HepG2 (cell line): ENCODE measurements around the gene ASB3. TPM values are rescaled to one million over a fixed set of nuclear protein-coding genes. Genes with fewer than 3 reads are reported as not detected.

Experiments used
- ATF1 ChIP-seq: IDR thresholded peaks from 2 replicates; pipeline ENCODE4 v1.6.1; 2016; ENCODE audit warnings: mild to moderate bottlenecking, control low read depth
- KAT2B ChIP-seq: fragments of 150-350 bp; IDR thresholded peaks from 2 replicates; pipeline ENCODE4 v1.6.1; 2014; ENCODE audit warnings: low read depth, low read length, borderline replicate concordance
- NFATC3 ChIP-seq: sonication (generic); formaldehyde crosslinking; IDR thresholded peaks from 2 replicates; pipeline ENCODE4 v1.5.1; 2020; ENCODE audit warnings: mild to moderate bottlenecking, missing genetic modification reagents
- NR2F6 ChIP-seq, 2 experiments: IDR thresholded peaks; 2 replicates each; pipeline ENCODE4 v1.6.1; 2016; ENCODE audit warnings: antibody characterized with exemption in 1 of 2, mild to moderate bottlenecking in 1 of 2
- POLR2AphosphoS2 ChIP-seq: IDR thresholded peaks from 2 replicates; pipeline ENCODE4 v1.6.1; 2011; ENCODE audit warnings: low read depth, low read length, improper control_type of control experiment
- RELA ChIP-seq: sonication (generic); formaldehyde crosslinking; IDR thresholded peaks from 2 replicates; pipeline ENCODE4 v1.4.0; 2020; ENCODE audit warnings: missing genetic modification reagents
- REPIN1 ChIP-seq: sonication (generic); formaldehyde crosslinking; IDR thresholded peaks from 2 replicates; pipeline ENCODE4 v1.8.0; 2022; ENCODE audit warnings: missing genetic modification reagents, low read depth, mild to moderate bottlenecking, borderline replicate concordance
- SNRNP70 ChIP-seq: fragments of 200-400 bp; formaldehyde crosslinking; IDR thresholded peaks from 2 replicates; pipeline ENCODE4 v1.6.1; 2017; ENCODE audit warnings: mild to moderate bottlenecking, low read depth, low read length, moderate library complexity
- SOX5 ChIP-seq: IDR thresholded peaks from 2 replicates; pipeline ENCODE4 v1.6.1; 2016; ENCODE audit warnings: borderline replicate concordance
- SP4 ChIP-seq: sonication (generic); formaldehyde crosslinking; IDR thresholded peaks from 2 replicates; pipeline ENCODE4 v1.8.1; 2023; ENCODE audit warnings: mild to moderate bottlenecking, missing genetic modification reagents
- TCF7L2 ChIP-seq: IDR thresholded peaks from 2 replicates; pipeline ENCODE4 v1.6.1; 2011; ENCODE audit warnings: mild to moderate bottlenecking, low read depth, low read length, moderate library complexity
- THAP11 ChIP-seq: IDR thresholded peaks from 2 replicates; pipeline ENCODE4 v1.6.1; 2016; ENCODE audit warnings: missing biosample characterization, missing genetic modification reagents
- ZFP36L2 ChIP-seq: sonication (generic); formaldehyde crosslinking; IDR thresholded peaks from 2 replicates; pipeline ENCODE4 v1.4.0; 2020; ENCODE audit warnings: missing genetic modification reagents
- ZNF224 ChIP-seq: sonication (generic); formaldehyde crosslinking; IDR thresholded peaks from 2 replicates; pipeline ENCODE4 v1.5.0; 2020; ENCODE audit warnings: mild to moderate bottlenecking, missing genetic modification reagents
- ZNF292 ChIP-seq: sonication (generic); formaldehyde crosslinking; IDR thresholded peaks from 2 replicates; pipeline ENCODE4 v1.8.1; 2022; ENCODE audit warnings: mild to moderate bottlenecking, low read depth, missing genetic modification reagents, borderline replicate concordance
- ZNF333 ChIP-seq: sonication (generic); formaldehyde crosslinking; IDR thresholded peaks from 2 replicates; pipeline ENCODE4 v1.4.0; 2020; ENCODE audit warnings: mild to moderate bottlenecking, missing genetic modification reagents, borderline replicate concordance
- ZNF615 ChIP-seq: sonication (generic); formaldehyde crosslinking; IDR thresholded peaks from 2 replicates; pipeline ENCODE4 v1.5.0; 2020; ENCODE audit warnings: mild to moderate bottlenecking, missing genetic modification reagents, borderline replicate concordance
- ZNF660 ChIP-seq: sonication (generic); formaldehyde crosslinking; IDR thresholded peaks from 2 replicates; pipeline ENCODE4 v1.5.1; 2020; ENCODE audit warnings: mild to moderate bottlenecking, low read depth, missing genetic modification reagents, borderline replicate concordance
- ZNF850 ChIP-seq: sonication (generic); formaldehyde crosslinking; conservative IDR thresholded peaks from 2 replicates; pipeline ENCODE4 v1.9.0; 2021; ENCODE audit warnings: mild to moderate bottlenecking, missing genetic modification reagents
- polyA plus RNA-seq, 8 experiments: library from polyadenylated mRNA; depleted of rRNA in 3 of 8; stranded (reverse) in 7 of 8; unstranded in 1 of 8; fragments of >200 nt; fragmentation: Illumina TruSeq in 4 of 8; extraction: Trizol in 4 of 8; gene quantifications; 2 replicates each; pipeline versions ENCODE4 v1.2.1 to v1.2.3, GENCODE V29; 2011 to 2016; ENCODE audit warnings: low read depth in 4 of 8, missing spikeins in 1 of 8, mixed read lengths in 1 of 8; ENCODE audit not compliant: insufficient read depth in 1 of 8
- total RNA-seq, 5 experiments: library from RNA; depleted of rRNA; stranded (reverse); fragments of >200 nt; fragmentation: Illumina TruSeq; extraction: Trizol; gene quantifications; 2 replicates each; pipeline ENCODE4 v1.2.3, GENCODE V29; 2016; ENCODE audit warnings: low read depth in 1 of 5
- TF ChIP-seq, protein P1 (sequence below): sonication (generic); formaldehyde crosslinking; IDR thresholded peaks from 2 replicates; pipeline ENCODE4 v1.4.0; 2020; ENCODE audit warnings: missing genetic modification reagents
- TF ChIP-seq, protein P2 (sequence below): sonication (generic); formaldehyde crosslinking; IDR thresholded peaks from 2 replicates; pipeline ENCODE4 v1.4.0; 2020; ENCODE audit warnings: missing genetic modification reagents
- TF ChIP-seq, protein P3 (sequence below): sonication (generic); formaldehyde crosslinking; IDR thresholded peaks from 2 replicates; pipeline ENCODE4 v1.4.0; 2020; ENCODE audit warnings: mild to moderate bottlenecking, missing genetic modification reagents

ASB3 gene
- total and polyA plus RNA-seq, 2 of the 13 experiments (the other 11 are each of a cell fraction or from before 2014, with no cell fraction given): 40.1 to 41.8 TPM

DNA sequence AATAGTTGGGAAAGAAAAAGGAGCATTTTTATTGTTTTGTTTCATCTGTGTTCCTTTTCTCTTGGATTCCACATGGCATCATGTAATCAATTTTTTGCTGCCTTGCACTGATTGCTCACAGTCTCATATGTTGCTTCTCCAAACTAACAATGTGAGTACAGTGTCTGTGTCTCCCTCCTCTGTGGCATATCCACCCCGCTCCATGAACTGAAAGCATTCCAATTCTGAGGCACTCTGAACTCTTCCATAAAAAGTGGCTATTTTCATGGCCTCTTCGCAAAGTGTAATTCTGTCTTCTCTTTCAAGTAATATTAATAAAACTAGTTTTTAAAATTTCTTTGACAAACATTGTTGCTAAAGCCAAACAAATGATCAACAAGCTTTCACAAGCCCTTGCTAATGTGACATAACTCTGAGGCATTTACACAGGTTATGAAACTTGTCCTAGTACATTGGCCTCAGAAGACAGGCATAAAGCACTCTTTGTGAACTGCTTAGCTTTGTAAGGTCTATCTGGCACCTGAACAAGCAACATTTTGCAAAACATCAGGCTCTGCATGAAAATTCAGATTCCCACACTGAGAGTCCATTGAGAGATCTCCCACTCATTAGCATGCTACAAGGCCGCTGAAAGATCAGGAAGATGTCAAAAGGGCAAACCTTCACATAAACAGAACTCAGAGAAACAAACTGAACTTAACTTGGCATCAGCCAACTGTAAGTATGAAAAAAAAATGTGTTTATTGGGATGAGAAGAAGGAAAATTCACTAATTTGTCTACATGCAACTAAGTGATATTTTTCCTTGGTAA is 40.0 kb upstream of the ASB3 start (continued):
- TF ChIP-seq, protein P1, sequence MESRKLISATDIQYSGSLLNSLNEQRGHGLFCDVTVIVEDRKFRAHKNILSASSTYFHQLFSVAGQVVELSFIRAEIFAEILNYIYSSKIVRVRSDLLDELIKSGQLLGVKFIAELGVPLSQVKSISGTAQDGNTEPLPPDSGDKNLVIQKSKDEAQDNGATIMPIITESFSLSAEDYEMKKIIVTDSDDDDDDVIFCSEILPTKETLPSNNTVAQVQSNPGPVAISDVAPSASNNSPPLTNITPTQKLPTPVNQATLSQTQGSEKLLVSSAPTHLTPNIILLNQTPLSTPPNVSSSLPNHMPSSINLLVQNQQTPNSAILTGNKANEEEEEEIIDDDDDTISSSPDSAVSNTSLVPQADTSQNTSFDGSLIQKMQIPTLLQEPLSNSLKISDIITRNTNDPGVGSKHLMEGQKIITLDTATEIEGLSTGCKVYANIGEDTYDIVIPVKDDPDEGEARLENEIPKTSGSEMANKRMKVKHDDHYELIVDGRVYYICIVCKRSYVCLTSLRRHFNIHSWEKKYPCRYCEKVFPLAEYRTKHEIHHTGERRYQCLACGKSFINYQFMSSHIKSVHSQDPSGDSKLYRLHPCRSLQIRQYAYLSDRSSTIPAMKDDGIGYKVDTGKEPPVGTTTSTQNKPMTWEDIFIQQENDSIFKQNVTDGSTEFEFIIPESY (CRISPR knock-in tag): peak; percentile 46; the same call in 1 of the 2 replicates
- TF ChIP-seq NR2F6 (IDR thresholded peaks at IDR 0.05) (peak; percentile 96), NR2F6 (CRISPR knock-in tag; IDR thresholded peaks at IDR 0.05) (peak; percentile 96), SNRNP70 (no peak), NFATC3 (CRISPR knock-in tag) (no peak), ZNF333 (CRISPR knock-in tag) (no peak), TCF7L2 (peak; percentile 64), ZNF615 (no peak; the same call in 1 of the 2 replicates), REPIN1 (CRISPR knock-in tag) (peak; percentile 98), SOX5 (peak; percentile 98), THAP11 (CRISPR knock-in tag) (peak; percentile 86), ZNF660 (CRISPR knock-in tag) (no peak), ZNF850 (CRISPR knock-in tag) (no peak), ZNF224 (no peak), SP4 (CRISPR knock-in tag) (no peak), ZFP36L2 (CRISPR knock-in tag) (no peak), POLR2AphosphoS2 (no peak), ZNF292 (peak; percentile 85; the same call in 1 of the 2 replicates), RELA (0 out of 2 replicates have a peak, but pooled peaks have one; percentile 33), KAT2B (no peak), ATF1 (CRISPR knock-in tag) (peak; percentile 84)
- TF ChIP-seq, protein P2, sequence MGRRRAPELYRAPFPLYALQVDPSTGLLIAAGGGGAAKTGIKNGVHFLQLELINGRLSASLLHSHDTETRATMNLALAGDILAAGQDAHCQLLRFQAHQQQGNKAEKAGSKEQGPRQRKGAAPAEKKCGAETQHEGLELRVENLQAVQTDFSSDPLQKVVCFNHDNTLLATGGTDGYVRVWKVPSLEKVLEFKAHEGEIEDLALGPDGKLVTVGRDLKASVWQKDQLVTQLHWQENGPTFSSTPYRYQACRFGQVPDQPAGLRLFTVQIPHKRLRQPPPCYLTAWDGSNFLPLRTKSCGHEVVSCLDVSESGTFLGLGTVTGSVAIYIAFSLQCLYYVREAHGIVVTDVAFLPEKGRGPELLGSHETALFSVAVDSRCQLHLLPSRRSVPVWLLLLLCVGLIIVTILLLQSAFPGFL (CRISPR knock-in tag): no peak
- TF ChIP-seq, protein P3, sequence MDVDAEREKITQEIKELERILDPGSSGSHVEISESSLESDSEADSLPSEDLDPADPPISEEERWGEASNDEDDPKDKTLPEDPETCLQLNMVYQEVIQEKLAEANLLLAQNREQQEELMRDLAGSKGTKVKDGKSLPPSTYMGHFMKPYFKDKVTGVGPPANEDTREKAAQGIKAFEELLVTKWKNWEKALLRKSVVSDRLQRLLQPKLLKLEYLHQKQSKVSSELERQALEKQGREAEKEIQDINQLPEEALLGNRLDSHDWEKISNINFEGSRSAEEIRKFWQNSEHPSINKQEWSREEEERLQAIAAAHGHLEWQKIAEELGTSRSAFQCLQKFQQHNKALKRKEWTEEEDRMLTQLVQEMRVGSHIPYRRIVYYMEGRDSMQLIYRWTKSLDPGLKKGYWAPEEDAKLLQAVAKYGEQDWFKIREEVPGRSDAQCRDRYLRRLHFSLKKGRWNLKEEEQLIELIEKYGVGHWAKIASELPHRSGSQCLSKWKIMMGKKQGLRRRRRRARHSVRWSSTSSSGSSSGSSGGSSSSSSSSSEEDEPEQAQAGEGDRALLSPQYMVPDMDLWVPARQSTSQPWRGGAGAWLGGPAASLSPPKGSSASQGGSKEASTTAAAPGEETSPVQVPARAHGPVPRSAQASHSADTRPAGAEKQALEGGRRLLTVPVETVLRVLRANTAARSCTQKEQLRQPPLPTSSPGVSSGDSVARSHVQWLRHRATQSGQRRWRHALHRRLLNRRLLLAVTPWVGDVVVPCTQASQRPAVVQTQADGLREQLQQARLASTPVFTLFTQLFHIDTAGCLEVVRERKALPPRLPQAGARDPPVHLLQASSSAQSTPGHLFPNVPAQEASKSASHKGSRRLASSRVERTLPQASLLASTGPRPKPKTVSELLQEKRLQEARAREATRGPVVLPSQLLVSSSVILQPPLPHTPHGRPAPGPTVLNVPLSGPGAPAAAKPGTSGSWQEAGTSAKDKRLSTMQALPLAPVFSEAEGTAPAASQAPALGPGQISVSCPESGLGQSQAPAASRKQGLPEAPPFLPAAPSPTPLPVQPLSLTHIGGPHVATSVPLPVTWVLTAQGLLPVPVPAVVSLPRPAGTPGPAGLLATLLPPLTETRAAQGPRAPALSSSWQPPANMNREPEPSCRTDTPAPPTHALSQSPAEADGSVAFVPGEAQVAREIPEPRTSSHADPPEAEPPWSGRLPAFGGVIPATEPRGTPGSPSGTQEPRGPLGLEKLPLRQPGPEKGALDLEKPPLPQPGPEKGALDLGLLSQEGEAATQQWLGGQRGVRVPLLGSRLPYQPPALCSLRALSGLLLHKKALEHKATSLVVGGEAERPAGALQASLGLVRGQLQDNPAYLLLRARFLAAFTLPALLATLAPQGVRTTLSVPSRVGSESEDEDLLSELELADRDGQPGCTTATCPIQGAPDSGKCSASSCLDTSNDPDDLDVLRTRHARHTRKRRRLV: peak; percentile 89
